Natural killer cell treated with Interleukin-12 subunit alpha and Interleukin-12 subunit beta and Interleukin-15 and Interleukin-18, amount 100 ng/mL, for 72 hours (primary cell): ENCODE measurements around the gene C19orf38. TPM values are rescaled to one million over a fixed set of nuclear protein-coding genes. Genes with fewer than 3 reads are reported as not detected.
A peak's percentile ranks its signal among the peaks of the same experiment; 100 is the strongest.
"Not testable (repeated sequence)": the region's sequence is repeated elsewhere in the genome, so short reads cannot be mapped to it uniquely, and the experiment has no call there.

Experiments
- ATAC-seq, 2 donors: fragments of 150-1000 bp; cut with Tn5 transposase in 1 of 2; sonication (Bioruptor Pico), chemical (Tn5 transposase) in 1 of 2; 2 replicates each; pipeline ENCODE4 v1.10.0; 2021
- DNase-seq: peaks from one replicate; pipeline ENCODE4 v3.0.0; 2022; ENCODE audit warnings: low spot score
- H3K27ac Mint-ChIP-seq, 2 donors: 1 replicate in 1 of 2; 2 replicates in 1 of 2; pipeline ENCODE4 v1.8.0; 2022; ENCODE audit warnings: mixed read lengths in 2 of 2, mild to moderate bottlenecking in 1 of 2, moderate library complexity in 1 of 2
- H3K27me3 Mint-ChIP-seq, 2 donors: 1 replicate in 1 of 2; 2 replicates in 1 of 2; pipeline ENCODE4 v1.8.0; 2022; ENCODE audit warnings: mixed read lengths in 2 of 2
- H3K36me3 Mint-ChIP-seq: one replicate; pipeline ENCODE4 v1.8.0; 2022; ENCODE audit warnings: mixed read lengths
- H3K4me1 Mint-ChIP-seq, 2 donors: 1 replicate in 1 of 2; 2 replicates in 1 of 2; pipeline ENCODE4 v1.8.0; 2022; ENCODE audit warnings: low read depth in 2 of 2, mixed read lengths in 2 of 2, mild to moderate bottlenecking in 1 of 2
- H3K4me3 Mint-ChIP-seq: one replicate; pipeline ENCODE4 v1.8.0; 2022; ENCODE audit warnings: mixed read lengths
- H3K9me3 Mint-ChIP-seq: 2 replicates; pipeline ENCODE4 v1.8.0; 2022; ENCODE audit warnings: mixed read lengths
- total RNA-seq, 2 donors: library from RNA; stranded (reverse); gene quantifications; one replicate each; pipeline ENCODE4 v1.2.3, GENCODE V29; 2022

Gene C19orf38
- total RNA-seq, 2 donors from 2014 or later = 2.7 to 12.0 TPM

- Mint-ChIP-seq H3K9me3 (no peaks in the 10 kb centered on the region), H3K4me3 (no peak overlapping the region), H3K4me1 (peaks cover 18 to 21% of the 10 kb centered on the region in 2 donors), H3K27ac (no peak overlapping the region), H3K36me3 (no peaks in the 10 kb centered on the region), H3K27me3 (no peaks in the 10 kb centered on the region)
- DNase-seq = no peak
- ATAC-seq = no peak
These were observed 2.4 kb downstream of the C19orf38 start for GRCh38 chr19:10850631-10851030.

DNA sequence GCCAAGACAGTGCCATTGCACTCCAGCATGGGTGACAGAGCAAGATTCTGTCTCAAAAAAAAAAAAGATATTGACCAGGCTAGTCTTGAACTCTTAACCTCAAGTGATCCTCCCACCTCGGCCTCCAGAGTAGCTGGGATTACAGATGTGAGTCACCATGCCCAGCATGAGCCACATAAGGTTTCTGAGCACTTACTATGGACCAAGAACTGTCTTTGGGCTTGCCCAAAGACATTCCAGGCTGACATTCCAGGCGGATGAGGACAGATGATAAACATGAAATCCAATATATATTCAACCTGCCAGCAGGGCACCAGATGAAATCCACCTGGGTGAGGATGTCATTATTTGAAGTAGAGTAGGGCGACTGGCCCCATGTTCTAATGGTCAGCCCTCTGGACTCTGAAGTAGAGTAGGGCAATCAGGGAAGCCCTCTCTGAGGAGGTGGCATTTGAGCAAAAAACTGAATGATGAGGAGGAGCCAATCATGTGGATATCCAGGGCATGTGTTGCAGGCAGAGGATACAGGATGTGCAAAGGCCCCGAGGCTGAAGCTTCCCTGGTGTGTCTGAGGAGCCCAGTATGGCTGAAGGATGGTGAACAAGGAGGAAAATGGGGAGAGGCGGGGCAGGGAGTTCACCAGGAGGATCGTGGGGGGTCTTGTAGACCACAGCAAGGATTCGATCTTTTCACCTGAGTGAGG lies 4.0 kb downstream of the C19orf38 start:
- H3K36me3 Mint-ChIP-seq = no peaks in the 10 kb centered on the region
- H3K4me3 Mint-ChIP-seq = no peak overlapping the region
- peak overlapping the region in 1 of 2 donors; percentile 14 for H3K27ac Mint-ChIP-seq
- DNase-seq (no peak), ATAC-seq (no peak)
- no peaks in the 10 kb centered on the region for H3K9me3 Mint-ChIP-seq
- H3K4me1 Mint-ChIP-seq = peaks cover 6 to 12% of the 10 kb centered on the region in 2 donors
- H3K27me3 Mint-ChIP-seq = no peaks in the 10 kb centered on the region

- no peak for DNase-seq
- Mint-ChIP-seq H3K4me3 (no peak overlapping the region), H3K4me1 (peaks cover 5 to 9% of the 10 kb centered on the region in 2 donors), H3K36me3 (no peaks in the 10 kb centered on the region), H3K9me3 (no peaks in the 10 kb centered on the region), H3K27me3 (no peaks in the 10 kb centered on the region), H3K27ac (peak overlapping the region in 1 of 2 donors; percentile 14)
- no peak for ATAC-seq
These were observed 4.7 kb downstream of the C19orf38 start for GRCh38 chr19:10852941-10853340.

DNA sequence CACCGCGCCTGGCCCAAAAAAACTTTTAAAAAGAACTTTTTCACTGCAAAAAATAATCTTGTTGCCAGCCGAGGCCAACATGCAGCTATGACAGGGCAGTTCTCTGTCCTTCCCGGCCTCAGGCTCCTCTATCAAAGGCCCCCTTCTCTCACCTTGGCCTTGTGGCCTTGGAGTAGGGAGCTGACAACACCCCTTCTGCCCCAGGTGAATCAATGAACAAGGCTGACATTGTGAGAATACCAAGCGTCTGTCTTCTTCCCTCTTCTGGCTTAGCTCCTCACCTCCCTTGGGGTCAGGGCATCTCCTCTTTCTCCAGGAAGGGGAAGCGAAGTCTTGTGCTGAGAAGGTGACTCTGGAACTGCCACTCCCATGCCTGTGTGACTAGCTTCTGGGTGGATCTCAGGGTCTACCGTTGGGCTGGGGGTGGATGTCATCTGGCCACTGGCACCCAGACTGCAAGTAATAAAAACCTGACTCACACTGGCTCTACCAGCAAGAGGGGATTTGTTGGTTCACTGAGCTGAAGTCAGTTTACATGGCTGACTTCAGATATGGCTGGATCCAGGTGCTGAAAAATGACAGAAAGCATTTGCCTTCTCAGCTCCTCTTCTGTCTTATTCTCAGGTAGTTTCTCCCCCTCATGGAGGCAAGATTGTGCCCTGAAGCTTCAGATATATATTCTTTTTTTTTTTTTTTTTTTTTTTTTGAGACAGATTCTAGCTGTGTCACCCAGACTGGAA lies 6.3 kb downstream of the C19orf38 start:
- no peaks in the 10 kb centered on the region for H3K27me3 Mint-ChIP-seq
- H3K27ac Mint-ChIP-seq = no peak overlapping the region
- no peak overlapping the region for H3K4me3 Mint-ChIP-seq
- H3K36me3 Mint-ChIP-seq = no peaks in the 10 kb centered on the region
- H3K9me3 Mint-ChIP-seq = no peaks in the 10 kb centered on the region
- peaks cover 0 to 7% of the 10 kb centered on the region in 2 donors for H3K4me1 Mint-ChIP-seq
- ATAC-seq (no peak), DNase-seq (no peak)

DNA sequence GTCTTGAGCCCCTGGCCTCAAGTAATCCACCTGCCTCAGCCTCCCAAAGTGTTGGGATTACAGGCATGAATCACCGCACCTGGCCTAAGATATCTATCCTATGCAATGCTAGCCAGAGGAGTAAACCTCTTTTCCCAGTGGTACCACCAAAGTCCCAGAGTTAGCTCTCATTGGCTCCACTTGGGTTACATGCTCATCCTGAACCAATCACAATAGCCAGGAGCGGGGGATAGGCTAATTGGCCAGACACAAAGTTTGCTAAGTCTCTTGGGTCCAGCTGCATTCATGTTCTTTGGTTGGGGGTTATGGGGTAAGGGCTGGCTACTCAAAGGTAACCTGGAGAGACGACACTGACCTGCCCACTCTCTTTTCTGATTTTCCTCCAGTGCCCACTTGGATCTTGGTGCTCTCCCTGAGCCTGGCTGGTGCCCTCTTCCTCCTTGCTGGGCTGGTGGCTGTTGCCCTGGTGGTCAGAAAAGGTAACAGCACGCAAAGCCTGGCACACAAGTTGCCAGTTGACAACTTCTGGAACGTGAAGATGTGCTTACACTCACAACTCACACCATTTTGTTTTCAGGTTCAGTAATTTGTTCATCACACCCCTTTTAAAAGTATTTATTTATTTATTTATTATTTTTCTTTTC lies 7.8 kb downstream of the C19orf38 start:
- ATAC-seq = peak in 1 of 2 donors; percentile 41
- no peaks in the 10 kb centered on the region for H3K36me3 Mint-ChIP-seq
- no peak overlapping the region for H3K27ac Mint-ChIP-seq
- peaks cover 0 to 7% of the 10 kb centered on the region in 2 donors for H3K4me1 Mint-ChIP-seq
- no peak overlapping the region for H3K4me3 Mint-ChIP-seq
- no peaks in the 10 kb centered on the region for H3K27me3 Mint-ChIP-seq
- DNase-seq = no peak
- no peaks in the 10 kb centered on the region for H3K9me3 Mint-ChIP-seq

DNA sequence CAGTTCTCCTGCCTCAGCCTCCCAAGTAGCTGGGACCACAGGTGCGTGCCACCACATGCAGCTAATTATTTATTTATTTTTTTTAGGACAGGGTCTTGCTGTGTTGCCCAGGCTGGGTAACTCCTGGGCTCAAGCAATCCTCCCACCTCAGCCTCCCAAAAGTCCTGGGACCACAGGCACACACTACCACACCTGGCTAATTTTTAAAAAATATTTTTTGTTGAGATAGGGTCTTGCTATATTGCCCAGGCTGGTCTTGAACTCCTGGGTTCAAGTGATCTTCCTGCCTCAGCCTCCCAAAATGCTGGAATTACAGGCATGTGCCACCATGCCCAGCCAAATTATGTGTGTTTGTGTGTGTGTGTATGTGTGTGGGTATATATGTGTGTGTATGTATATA lies 8.7 kb downstream of the C19orf38 start:
- not testable (repeated sequence) for ATAC-seq, H3K4me3 Mint-ChIP-seq, H3K27ac Mint-ChIP-seq, DNase-seq, H3K27me3 Mint-ChIP-seq, H3K36me3 Mint-ChIP-seq, H3K9me3 Mint-ChIP-seq, H3K4me1 Mint-ChIP-seq

- no peak overlapping the region for H3K27ac Mint-ChIP-seq
- ATAC-seq (peak; percentile 56 to 69), DNase-seq (no peak)
- H3K4me3 Mint-ChIP-seq = no peak overlapping the region
- no peaks in the 10 kb centered on the region for H3K36me3 Mint-ChIP-seq
- peaks cover 5 to 15% of the 10 kb centered on the region in 2 donors for H3K4me1 Mint-ChIP-seq
- no peaks in the 10 kb centered on the region for H3K9me3 Mint-ChIP-seq
- H3K27me3 Mint-ChIP-seq = no peaks in the 10 kb centered on the region
These were observed 10.1 kb downstream of the C19orf38 start for GRCh38 chr19:10858204-10858828.

GRCh38 chr19:10861103-10861651 lies 13.0 kb downstream of the C19orf38 start:
- Mint-ChIP-seq H3K9me3 (no peaks in the 10 kb centered on the region), H3K36me3 (no peaks in the 10 kb centered on the region), H3K4me1 (peaks cover 15 to 24% of the 10 kb centered on the region in 2 donors), H3K27me3 (no peaks in the 10 kb centered on the region), H3K27ac (no peak overlapping the region), H3K4me3 (no peak overlapping the region)
- ATAC-seq = no peak
- DNase-seq = no peak

- ATAC-seq (no peak), DNase-seq (no peak)
- peaks cover 15 to 24% of the 10 kb centered on the region in 2 donors for H3K4me1 Mint-ChIP-seq
- H3K27ac Mint-ChIP-seq = peak overlapping the region in 1 of 2 donors; percentile 57
- H3K4me3 Mint-ChIP-seq = no peak overlapping the region
- no peaks in the 10 kb centered on the region for H3K9me3 Mint-ChIP-seq
- no peaks in the 10 kb centered on the region for H3K27me3 Mint-ChIP-seq
- H3K36me3 Mint-ChIP-seq = no peaks in the 10 kb centered on the region
These were observed 14.4 kb downstream of the C19orf38 start for GRCh38 chr19:10862561-10863106.

- DNase-seq (no peak), ATAC-seq (peak; percentile 26 to 57)
- Mint-ChIP-seq H3K9me3 (no peaks in the 10 kb centered on the region), H3K4me1 (peaks cover 21 to 29% of the 10 kb centered on the region in 2 donors), H3K4me3 (no peak overlapping the region), H3K36me3 (no peaks in the 10 kb centered on the region), H3K27ac (peak overlapping the region; percentile 2 to 57), H3K27me3 (no peaks in the 10 kb centered on the region)
These were observed 15.0 kb downstream of the C19orf38 start for GRCh38 chr19:10863107-10863717.

- no peaks in the 10 kb centered on the region for H3K9me3 Mint-ChIP-seq
- ATAC-seq (peak; percentile 77 to 84), DNase-seq (peak; percentile 86)
- no peaks in the 10 kb centered on the region for H3K27me3 Mint-ChIP-seq
- peaks cover 22 to 30% of the 10 kb centered on the region in 2 donors for H3K4me1 Mint-ChIP-seq
- H3K4me3 Mint-ChIP-seq = no peak overlapping the region
- H3K36me3 Mint-ChIP-seq = no peaks in the 10 kb centered on the region
- peak overlapping the region; percentile 2 to 57 for H3K27ac Mint-ChIP-seq
These were observed 16.3 kb downstream of the C19orf38 start for GRCh38 chr19:10864538-10864899.

DNA sequence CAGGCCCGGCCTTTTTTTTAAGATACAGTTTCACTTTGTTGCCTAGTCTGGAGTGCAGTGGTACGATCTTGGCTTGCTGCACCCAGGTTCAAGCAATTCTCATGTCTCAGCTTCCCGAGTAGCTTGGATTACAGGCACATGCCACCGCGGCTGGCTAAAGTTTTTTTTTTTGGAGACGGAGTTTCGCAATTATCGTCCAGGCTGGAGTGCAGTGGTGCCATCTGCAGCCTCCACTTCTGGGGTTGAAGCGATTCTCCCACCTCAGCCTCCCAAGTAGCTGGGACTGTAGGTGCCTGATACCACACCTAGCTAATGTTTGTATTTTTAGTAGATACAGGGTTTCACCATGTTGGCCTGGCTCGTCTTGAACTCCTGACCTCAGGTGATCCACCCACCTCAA lies 18.3 kb downstream of the C19orf38 start:
- peaks cover 28 to 32% of the 10 kb centered on the region in 2 donors for H3K4me1 Mint-ChIP-seq
- no peak overlapping the region for H3K27ac Mint-ChIP-seq
- H3K4me3 Mint-ChIP-seq = no peak overlapping the region
- no peak for ATAC-seq
- no peaks in the 10 kb centered on the region for H3K27me3 Mint-ChIP-seq
- DNase-seq = no peak
- no peaks in the 10 kb centered on the region for H3K36me3 Mint-ChIP-seq
- H3K9me3 Mint-ChIP-seq = no peaks in the 10 kb centered on the region
